Endometrial microvascular endothelial cells (primary cell): Measurements from ENCODE around the gene ARHGAP8. TPM values are rescaled to one million over a fixed set of nuclear protein-coding genes. Genes with fewer than 3 reads are reported as not detected.

ENCODE experiments used
- in situ Hi-C: cut with HindIII; loops from 2 replicates; pipeline ENCODE4 v1.10.0; 2017; ENCODE audit warnings: low sequenced_read_pairs, low pct_unique_long_range_greater_than_20kb; ENCODE audit errors: inconsistent ontology term
- total RNA-seq: library from RNA; depleted of rRNA; stranded (reverse); fragments of >200 nt; gene quantifications from one replicate; pipeline ENCODE4 v1.2.3, GENCODE V29; 2015; ENCODE audit errors: inconsistent ontology term

ARHGAP8 gene
- total RNA-seq, result not detected

DNA sequence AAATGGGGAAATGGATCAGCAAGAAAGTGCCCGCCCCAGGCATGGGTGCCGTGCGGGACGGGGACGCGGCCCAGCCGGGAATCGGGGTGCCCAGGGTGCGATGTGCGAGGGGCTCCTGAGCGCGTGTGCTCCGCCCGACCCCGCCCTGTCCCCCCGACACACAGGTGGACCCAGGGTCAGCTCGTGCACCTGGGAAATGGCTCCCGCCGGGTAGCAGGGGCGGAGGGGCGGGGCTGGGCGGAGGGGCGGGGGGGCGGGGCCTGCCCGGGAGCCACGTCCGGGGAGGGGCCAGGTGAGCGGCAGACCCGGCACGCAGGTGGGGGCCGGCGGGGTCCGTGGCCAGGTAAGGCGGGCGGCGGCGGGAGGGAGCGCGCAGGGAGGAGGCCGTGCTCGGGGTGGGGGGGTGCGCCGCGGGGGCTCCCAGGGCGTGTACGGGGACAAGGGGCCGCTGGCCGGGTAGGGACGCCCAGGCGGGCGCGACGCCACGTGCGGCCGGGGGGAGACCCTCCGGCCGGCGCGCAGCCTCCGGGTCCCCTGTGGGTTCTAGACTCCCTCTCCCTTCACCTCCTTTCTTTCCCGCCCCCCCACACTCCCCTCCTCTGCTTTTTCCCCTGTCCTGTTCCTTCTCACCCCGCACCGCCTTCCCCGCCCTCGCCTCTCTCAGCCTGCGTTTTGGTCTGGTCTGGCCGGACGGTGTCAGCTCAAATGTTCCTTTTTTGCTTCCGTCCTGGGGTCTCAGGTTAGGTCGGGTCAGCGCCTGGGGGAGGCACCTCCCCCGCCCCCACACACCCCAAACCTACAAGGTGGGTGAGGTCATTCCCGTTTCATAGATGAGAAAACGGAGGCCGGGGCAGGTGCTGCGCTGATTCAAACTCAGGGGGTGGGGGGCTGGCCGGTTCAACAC is at the start of gene ARHGAP8:
Gene ARHGAP8 (plus strand): TSS at position 291 of the 904 bp plus-strand sequence. CDS start 33,953 bp downstream, outside the sequence.
- in situ Hi-C loops, result no loop called here

DNA sequence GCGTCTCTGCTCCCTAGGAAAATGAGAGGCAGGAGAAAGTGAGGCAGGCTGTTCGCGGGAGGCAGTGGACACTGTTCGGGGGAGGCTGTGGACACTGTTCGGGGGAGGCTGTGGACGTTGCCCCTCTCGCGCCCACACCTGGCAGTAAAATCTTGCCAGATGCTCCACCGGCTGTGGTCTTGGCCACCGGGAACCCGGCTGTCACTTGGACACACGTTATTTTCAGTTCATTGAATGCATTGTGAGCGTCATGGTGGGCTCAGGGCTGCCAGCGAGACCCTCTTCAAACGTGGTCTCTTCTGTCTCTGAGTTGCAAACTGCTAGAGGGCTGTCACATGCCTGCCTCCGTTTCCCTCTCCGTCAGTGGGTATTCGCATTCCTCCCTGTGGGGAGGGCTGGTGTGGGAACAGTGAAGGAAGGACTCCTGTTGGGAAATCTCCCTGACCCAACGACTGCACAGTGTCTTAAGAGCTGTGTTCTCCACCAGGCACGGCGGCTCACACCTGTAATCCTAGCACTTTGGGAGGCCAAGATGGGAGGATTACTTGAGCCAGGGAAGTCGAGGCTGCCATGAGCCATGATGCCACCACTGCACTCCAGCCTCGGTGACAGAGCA is 49.0 kb upstream of the ARHGAP8 start:
- in situ Hi-C loops, result no loop called here

DNA sequence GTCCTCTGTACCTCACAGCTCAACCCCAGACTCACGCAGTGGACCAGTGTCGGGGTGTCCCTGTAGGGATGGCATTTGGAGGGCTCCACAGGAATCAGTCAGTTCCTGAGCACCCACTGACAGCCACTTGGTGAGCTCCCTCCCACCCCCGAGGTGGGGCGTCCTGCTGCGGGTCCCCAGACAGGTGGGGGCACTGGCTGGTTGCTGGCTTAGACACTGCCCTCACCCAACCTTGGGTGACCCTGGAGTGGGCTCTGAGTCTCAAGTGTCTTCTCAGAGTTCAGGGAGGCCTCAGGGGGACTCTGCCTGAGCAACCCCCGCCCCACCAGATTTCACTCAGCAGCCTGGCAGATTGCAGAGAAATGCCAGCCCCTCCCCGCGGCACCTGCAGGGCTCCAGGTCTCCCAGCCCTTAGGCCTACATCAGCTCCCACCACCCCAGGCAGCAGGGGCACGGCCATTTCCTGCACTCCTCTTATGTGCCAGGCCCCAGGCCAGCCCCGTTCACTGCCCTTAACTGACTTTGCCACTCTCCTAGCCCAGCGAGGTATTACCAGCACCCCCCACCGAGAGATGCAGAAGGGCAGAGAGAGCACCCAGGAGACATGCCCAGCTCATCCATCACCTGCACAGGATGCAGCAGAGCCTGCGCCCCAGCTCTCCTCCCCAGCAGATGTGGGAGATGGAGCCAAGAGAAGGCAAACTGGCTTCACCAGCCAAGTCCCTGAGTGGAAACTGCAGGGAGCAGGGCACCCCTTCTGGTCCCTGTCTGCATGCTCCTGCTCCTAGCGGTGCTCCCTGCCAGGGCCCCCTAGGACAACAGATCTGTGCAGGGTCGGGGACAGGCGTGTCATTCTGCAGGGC is 48.0 kb upstream of the ARHGAP8 start:
- in situ Hi-C loops, result no loop called here

DNA sequence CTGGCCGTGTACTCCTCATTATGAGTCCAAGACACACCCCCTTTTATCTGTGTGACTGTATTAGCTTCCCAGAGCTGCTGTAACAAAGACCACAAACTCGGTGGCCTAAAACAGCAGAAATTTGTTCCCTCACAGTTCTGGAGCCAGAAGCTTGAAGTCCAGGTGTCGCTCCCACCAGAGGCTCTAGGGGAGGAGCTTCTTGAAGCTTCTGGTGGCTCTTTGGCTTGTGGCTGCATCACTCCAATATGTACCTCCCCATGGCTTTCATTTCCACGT is 47.4 kb upstream of the ARHGAP8 start:
- in situ Hi-C loops, result no loop called here

DNA sequence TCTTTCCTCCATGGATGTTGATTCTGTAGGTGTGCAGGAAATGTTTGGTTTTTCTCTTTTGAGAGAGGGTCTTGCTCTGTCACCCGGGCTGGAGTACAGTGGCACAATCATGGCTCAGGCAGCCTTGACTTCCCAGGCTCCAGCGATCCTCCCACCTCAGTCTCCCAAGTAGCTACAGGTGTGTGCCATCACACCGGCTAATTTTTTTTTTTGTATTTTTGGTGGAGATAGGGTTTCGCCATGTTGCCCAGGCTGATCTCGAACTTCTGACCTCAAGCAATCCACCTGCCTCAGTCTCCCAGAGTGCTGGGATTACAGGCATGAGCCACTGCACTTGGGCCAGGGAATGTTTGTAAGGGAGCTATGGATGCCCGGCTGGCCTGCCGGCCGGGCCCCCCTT is 45.9 kb upstream of the ARHGAP8 start:
- in situ Hi-C loops, result no loop called here

DNA sequence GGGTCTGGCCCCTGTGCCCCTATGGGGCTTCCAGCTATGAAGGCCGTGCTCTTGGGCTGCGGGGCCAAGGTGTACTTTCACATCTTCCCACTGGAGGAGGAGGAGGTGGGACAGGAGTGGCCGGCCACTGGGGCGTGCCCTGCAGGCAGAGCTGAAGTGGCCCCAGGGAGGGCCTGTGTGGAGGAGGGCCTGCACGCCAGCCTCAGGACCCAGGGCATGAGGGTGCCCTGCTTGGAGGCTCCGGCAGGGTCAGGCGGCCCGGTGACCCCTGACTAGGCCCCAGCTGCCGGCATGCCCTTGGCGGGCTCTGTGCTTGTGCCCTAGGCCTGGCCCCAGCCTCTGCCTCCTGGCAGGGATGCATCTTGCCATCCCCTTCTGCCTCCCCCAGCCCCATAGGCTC is 45.2 kb upstream of the ARHGAP8 start:
- in situ Hi-C loops, result no loop called here

DNA sequence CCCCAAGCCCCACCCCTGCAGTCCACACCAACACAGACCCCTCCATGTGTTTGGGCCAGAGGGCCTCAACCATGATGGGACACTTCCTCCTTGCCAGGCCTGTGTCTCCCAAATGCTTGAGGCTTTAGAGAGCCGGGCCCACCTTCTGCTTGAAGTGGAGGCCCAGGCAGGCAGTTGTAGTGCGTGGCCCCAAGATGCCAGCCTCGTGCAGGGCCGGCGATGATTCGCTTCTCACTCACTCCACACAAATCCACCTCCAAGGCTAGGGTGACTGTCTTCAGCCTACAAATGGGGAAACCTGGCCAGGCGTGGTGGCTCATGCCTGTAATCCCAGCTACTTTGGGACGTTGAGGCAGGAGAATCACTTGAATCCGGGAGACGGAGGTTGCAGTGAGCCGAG is 44.6 kb upstream of the ARHGAP8 start:
- in situ Hi-C loops, result no loop called here

DNA sequence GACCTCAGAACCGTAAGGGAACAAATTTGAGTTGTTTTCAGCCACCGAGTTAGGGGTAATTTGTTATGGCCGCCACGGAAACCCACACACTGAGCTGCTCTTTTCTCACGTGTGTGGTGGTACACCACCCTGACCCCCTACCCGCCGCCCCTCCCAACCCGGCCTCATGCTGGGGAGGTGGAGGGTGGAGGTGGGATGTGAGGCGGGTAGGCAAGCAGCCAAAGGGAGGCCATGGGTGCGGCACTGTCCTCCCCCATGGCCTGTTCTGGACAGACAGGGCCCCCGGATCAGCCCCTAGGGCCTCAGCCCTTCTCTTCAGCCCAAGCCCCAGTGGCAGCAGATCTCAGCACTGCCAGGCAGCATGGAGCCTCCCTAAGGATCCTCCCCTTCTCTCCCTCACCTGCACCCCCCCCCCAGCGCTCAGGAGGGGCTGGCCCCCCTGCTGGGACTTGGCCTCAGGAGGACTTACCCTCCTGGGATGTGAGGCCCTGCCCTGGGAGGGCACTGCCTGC is 42.4 kb upstream of the ARHGAP8 start:
- in situ Hi-C loops, result no loop called here

DNA sequence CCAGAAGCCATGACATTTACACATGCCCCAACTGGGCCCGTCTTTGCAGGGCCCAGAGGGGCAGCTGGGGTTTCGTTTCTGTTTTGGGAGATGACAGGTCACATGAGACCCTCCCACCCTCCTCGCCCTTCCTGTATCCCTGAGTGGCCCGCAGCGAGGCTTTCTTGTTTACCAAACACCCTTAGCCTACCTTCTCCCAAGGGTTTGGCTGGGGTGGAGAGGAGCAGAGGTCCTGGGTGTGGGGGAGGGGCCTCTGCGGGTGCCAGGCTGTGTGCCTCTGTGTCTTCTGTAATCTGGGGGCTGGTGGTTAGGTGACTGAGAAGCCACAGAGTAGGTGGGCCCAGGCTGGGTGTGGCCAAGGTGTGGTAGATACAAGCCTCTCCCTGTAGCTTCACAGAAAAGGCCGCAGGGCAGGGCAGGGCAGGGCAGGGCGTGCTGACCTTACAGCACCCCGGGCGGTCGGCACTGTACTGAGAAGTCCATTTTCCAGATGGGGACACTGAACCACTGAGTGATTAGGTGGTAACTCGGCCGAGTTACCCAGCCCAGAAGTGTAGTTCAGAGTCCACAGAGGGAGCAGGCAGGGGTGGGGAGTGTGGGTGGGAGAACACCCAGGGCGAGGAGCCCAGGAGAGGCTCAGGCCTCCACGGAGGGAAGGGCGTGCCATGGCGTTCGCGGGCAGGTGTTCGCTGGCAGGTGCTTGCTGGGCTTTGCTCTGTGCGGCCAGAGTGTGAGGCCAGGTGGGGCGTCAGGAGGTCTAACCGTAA is 41.7 kb upstream of the ARHGAP8 start:
- in situ Hi-C loops, result no loop called here

DNA sequence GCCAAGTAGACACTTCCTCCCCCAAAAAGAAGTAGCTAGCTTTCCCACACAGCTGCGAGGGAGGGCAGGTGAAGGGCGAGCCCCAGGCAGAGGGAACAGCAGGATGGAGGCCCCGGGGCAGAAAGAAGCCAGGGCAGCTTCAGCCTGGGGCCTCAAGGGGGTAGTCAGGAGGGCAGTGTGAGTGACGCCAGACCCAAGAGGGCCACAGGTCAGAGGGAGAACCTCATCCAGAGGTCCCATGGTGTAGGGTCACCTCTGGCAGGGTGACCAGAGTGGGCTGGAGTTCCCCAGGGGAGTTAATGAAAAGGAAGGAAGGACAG is 41.2 kb upstream of the ARHGAP8 start:
- in situ Hi-C loops, result no loop called here

DNA sequence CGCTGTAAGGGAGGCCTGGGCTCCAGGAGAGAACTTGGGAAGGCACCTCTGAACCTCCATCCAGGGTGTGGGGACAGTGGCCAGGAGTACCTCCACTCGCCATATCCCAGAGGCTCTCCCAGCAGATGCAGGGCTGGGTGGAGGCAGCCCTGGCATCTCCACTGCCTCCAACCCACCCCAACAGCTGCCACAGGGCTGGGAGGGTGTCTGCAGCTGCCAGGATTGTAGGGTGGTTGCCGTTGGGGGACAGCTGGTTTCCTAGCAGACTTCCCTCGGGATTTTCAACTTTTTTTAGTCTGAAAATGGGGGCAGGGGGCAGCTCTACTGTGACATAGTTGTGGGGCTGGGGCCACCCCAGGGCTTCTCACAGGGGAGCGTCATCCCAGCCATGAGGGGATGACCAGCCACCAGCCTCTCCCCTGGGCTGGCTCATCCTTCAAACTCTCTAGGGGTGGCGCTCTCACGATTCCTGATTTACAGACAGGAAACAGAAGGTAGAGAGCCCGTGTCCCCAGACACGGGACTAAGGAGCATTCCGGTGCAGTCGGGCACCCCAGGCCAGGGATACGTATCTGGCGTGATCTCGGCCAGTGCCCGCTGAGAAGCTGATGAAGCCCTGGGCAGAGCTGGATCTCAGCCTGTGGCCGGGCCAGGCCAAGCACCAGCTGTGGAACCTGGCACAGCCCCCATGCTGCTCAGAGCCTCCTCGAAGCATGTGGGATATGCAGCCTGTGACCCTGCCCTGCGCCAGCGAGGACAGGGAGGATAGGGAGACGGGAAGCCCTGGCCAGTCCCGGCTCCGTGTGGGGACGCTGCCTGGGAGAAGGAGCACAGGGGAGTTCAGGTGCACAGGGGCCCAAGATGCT is 40.5 kb upstream of the ARHGAP8 start:
- in situ Hi-C loops, result no loop called here

DNA sequence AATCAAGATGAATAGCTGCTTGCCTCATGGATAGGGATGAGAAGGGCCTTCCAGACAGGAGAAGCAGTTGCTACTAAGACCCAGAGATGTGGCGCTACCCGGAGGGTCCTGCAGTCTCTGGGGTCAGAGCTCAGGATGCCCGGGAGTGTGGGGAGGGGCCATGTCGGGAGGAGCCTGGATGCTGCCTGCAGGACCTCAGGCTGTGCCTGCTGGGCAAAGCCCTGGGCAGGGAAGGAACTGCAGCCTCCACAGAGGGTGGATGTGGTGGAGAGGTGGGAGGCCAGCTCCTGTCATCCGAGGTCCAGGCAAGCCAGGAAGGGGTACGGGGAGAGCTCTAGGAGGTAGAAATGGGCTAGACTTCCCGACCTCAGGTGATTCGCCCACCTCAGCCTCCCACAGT is 39.4 kb upstream of the ARHGAP8 start:
- in situ Hi-C loops, result no loop called here

DNA sequence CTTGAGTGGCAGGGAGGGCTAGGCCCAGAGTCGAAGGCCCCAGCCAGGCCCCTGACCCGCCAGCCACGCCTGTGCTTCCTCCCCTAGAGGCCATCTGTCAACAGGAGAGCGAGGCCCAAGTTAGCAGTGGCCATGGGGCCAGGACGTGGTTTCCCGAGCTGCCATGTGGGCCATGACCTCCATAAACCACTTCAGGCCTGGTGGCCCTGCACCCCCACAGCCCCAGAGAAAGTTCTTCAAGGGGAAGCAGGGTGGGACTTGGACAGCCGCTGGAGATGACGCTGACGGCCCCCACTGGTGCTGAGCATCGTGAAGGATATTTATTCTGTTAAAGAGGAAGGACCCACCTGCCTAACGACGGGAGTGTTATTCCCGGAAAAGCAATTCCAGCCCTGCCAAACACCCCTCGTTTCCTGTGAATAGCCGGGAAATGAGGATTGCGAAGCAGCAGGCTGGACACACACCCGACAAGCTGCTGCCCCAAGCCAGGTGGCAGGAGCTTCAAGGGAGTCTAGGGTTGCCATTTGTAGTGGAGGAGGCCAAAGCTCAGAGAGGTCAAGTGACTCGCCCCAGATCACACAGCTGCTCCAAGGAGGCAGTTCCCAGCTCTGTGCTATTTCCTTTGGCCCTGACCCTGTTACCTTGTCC is 37.5 kb upstream of the ARHGAP8 start:
- in situ Hi-C loops, result no loop called here

DNA sequence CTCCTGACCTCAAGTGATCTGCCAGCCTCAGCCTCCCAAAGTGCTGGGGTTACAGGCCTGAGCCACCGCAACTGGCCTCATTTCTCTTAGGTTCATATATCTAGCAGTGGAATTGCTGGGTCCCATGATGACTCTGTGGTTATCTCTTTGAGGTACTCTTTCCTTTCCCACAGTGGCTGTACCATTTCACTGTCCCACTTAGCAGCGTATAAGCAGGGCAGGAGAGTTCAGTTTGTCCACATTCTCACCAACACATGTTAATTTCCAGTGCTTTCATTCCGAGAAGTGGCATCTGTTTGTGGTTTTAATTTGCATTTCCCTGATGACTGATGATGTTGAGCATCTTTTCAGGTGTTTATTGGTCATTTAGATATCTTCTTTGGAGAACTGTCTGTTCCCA is 34.0 kb upstream of the ARHGAP8 start:
- in situ Hi-C loops, result no loop called here

DNA sequence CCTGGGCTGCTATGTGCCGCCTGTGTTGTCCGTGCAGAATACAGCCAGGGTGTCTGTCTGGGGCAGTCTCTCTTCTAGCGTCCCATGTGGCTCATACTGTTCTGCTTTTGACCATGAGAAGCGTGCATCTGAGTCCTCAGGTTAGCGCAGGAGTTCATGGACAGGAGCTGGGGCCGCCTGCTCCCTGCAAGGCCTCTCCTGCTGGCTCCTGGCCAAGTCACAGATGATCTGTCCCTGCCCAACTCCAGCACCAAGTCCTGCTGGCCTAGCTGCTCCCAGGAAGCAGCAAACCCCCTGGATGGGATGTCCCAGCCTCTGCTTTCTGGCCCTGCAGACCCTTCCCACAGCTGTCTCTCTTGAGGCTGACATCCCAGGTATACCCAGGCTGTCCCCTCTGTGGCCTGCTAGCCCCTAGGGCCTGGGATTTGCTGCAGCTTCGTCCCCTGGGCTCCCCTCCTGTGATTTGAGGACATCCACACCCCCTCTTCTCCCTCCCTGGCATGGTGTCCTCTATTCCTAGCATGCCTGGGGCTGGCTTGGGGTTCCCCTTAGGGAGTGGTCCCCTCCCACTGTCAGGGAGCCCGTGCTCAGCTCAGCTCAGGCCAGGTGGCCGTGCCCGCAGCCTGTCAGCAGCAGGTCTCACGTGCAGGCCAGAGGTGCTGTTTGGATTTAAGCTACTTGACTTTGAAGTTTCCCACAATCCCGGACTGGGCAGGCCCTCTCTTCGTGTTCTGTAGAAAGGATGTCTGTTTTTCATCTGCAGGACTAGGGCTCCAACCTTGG is 32.6 kb upstream of the ARHGAP8 start:
- in situ Hi-C loops, result no loop called here

DNA sequence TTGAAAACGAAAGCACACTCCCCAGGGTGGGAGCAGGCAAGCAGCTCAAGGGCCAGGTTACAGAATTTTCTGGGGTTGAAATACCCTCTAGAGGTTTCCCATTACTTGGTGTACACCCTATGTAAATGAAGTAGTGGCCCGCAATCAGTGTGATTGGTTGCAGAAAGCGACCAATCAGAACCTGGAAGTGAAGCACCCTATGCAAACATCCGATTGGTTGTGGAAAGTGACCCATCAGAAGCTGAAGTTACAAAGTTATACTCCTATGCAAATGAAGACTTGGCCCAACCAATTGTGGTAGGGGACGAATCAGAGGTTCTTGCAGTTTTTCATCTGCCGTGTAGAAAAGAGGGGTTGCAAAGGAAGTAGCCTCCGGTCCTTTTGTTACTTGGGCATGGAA is 31.2 kb upstream of the ARHGAP8 start:
- in situ Hi-C loops, result no loop called here

DNA sequence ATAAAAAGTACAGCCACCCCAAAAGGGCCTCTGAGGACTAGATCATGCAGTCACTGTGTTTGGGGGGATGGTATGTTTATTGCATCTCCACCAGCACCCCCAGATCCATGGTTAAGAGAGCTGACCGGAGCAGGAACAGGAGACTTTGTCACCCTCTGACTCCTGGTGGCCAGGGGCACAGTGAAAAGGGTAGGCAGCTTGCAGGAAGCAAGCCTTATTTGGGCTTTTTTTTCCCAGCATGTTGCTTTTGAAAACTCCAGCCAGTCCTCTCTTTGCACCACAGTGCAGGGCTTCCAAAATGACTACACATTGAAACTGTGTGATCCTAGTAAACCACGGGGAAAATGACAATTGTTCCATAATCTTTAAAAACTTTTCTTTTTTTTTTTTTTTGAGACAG is 29.8 kb upstream of the ARHGAP8 start:
- in situ Hi-C loops, result no loop called here
